RWPE1 (cell line): ENCODE measurements around the gene TMEM41B.

Source experiments
- CTCF ChIA-PET: fragments of 350-600 bp; sonication (Branson Sonifier 250); formaldehyde crosslinking; extraction: SDS; loops from one replicate; lab custom pipeline; 2021; lab: Yijun Ruan, JAX
- POLR2A ChIA-PET: fragments of 400-600 bp; formaldehyde crosslinking; extraction: SDS; loops from one replicate; lab custom pipeline; 2020; ENCODE audit warnings: antibody characterized with exemption; ENCODE audit not compliant: low non-redundant PET; lab: Yijun Ruan, JAX
- DNase-seq: peaks from one replicate; pipeline ENCODE4 v3.0.0; 2012; ENCODE audit warnings: low spot score
- H3K27ac ChIP-seq: fragments of 450-650 bp; 2 replicates; pipeline ENCODE4 v1.5.1; 2017
- TF ChIP-seq, protein P1 (sequence below): fragments of 450-650 bp; conservative IDR thresholded peaks from 2 replicates; pipeline ENCODE4 v1.5.1; 2017; ENCODE audit warnings: low read depth, mild to moderate bottlenecking

TMEM41B gene

DNA sequence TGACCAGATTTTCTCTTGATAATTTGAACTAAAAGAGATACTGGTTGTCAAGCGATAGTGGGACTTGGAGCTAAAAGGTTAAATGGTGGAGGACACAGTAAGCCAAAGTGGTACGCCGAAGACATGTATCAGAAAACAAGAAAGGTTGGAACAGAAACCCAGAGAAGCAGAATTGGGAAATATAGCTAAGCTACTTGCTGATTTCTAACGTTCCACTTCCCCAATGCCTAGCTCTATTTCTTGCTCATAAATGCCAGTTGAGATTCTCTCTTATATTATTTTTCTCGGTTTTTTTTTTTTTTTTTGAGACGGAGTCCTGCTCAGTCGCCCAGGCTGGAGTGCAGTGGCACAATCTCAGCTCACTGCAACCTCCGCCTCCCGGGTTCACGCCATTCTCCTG lies 12.7 kb downstream of the TMEM41B start:
- H3K27ac ChIP-seq: no peak overlapping the region
- ChIA-PET POLR2A (no interaction called here), CTCF (interaction anchor here (0.6 kb wide), 1 partner anchor 706 kb away, joined by 3 read pairs; no protein-coding TSS in a partner anchor)
- TF ChIP-seq, protein P1, sequence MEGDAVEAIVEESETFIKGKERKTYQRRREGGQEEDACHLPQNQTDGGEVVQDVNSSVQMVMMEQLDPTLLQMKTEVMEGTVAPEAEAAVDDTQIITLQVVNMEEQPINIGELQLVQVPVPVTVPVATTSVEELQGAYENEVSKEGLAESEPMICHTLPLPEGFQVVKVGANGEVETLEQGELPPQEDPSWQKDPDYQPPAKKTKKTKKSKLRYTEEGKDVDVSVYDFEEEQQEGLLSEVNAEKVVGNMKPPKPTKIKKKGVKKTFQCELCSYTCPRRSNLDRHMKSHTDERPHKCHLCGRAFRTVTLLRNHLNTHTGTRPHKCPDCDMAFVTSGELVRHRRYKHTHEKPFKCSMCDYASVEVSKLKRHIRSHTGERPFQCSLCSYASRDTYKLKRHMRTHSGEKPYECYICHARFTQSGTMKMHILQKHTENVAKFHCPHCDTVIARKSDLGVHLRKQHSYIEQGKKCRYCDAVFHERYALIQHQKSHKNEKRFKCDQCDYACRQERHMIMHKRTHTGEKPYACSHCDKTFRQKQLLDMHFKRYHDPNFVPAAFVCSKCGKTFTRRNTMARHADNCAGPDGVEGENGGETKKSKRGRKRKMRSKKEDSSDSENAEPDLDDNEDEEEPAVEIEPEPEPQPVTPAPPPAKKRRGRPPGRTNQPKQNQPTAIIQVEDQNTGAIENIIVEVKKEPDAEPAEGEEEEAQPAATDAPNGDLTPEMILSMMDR: no peak
- no peak for DNase-seq

DNA sequence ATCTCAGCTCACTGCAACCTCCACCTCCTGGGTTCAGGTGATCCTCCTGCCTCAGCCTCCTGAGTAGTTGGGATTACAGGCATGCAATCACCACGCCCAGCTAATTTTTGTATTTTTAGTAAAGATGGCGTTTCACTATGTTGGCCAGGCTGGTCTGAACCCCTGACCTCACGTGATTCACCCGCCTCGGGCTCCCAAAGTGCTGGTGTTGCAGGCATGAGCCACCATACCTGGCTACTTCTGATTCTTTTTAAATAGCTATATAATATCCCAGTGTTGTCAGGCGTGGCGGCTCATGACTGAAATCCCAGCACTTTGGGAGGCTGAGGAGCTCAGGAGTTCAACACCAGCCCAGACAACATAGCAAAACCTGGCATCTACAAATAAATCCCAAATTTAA lies 20.7 kb downstream of the TMEM41B start:
- CTCF ChIA-PET: interaction anchor here (0.6 kb wide), 1 partner anchor 100 kb away, joined by 3 read pairs; no protein-coding TSS in a partner anchor
- H3K27ac ChIP-seq: no peak overlapping the region
- DNase-seq: no peak
- POLR2A ChIA-PET: no interaction called here
- TF ChIP-seq, protein P1: no peak

DNA sequence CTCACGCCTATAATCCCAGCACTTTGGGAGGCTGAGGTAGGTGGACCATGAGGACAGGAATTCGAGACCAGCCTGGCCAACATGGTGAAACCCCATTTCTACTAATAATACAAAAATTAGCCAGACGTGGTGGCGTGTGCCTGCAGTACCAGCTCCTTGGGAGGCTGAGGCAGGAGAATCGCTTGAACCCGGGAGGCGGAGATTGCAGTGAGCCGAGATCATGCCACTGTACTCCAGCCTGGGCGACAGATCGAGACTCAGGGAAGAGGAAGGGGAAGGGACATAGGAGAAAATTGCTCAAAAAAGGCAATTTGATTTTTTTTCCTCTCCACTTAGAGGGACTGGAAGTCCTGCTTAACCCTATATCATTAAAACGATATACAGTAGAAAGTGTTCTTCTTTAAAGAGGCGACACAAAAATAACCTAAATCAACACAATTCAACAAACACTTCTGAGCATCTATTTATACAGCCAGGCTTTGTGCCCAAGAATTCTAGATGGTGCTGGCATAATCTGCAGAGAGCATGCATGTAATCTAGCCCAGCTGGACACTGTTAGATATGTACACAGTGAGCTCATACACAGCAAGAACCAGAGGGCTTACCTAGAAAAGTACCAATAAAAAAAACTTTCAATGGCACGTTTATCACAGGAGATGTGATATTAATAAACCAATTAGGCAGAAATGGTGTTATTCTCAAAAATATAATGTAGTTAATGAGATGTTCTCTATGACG lies 28.4 kb downstream of the TMEM41B start:
- no peak for DNase-seq
- no peak overlapping the region for H3K27ac ChIP-seq
- ChIA-PET CTCF (no interaction called here), POLR2A (no interaction called here)
- TF ChIP-seq, protein P1: no peak

DNA sequence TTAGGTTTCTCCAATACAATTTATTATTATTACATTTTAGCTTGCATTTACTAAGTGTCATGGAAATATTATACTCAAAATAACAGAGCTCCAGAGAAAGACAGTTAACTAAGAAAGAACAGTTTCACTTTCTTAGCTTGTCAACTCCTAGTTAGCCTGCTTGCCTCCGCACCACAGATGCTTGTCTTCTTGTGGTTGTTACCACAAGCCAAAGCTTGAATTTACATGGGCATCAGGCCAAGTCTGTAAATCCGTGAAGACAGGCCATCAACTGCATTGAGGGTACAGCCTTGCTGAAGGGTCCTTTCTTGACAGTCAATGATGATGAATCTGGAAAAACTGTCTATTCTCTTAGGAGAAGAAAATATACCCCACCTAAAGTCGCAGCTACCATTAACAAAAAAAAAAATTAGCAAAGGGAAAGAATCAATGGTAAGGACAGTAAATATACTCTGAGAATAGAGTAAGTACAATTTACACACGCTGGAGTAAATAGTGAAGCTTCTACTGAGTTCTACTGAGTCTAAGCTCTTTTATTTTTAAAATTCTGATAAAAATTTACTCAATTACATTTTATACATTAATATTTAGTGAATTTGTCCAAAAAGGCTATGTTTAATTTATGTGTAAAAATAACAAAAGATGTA lies 33.6 kb downstream of the TMEM41B start:
- H3K27ac ChIP-seq: peak overlapping the region; percentile 45; the same call in 1 of the 2 replicates
- CTCF ChIA-PET: interaction anchor here (0.6 kb wide), 1 partner anchor 114 kb away, joined by 3 read pairs; no protein-coding TSS in a partner anchor
- DNase-seq: no peak
- TF ChIP-seq, protein P1: no peak
- POLR2A ChIA-PET: no interaction called here

DNA sequence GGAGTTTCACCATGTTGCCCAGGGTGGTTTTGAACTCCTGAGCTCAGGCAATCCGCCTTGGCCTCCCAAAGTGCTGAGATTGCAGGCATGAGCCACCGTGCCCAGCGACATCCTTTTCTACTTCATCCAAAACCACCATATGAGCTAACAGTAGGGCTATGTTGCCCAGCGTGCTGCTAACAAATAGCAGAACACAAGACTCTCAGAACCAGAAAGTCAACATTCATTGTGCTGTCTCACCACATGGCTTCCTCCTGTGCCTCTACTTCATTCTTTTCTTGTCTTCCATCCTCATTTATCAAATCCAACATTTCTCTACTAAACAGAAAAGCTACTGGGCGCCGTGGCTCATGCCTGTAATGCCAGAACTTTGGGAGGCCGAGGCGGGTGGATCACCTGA lies 37.2 kb downstream of the TMEM41B start:
- no peak for DNase-seq
- POLR2A ChIA-PET: no interaction called here
- H3K27ac ChIP-seq: peak overlapping the region; percentile 21; the same call in 1 of the 2 replicates
- CTCF ChIA-PET: interaction anchor here (0.8 kb wide), 1 partner anchor 112 kb away, joined by 4 read pairs; no protein-coding TSS in a partner anchor
- TF ChIP-seq, protein P1: no peak

DNA sequence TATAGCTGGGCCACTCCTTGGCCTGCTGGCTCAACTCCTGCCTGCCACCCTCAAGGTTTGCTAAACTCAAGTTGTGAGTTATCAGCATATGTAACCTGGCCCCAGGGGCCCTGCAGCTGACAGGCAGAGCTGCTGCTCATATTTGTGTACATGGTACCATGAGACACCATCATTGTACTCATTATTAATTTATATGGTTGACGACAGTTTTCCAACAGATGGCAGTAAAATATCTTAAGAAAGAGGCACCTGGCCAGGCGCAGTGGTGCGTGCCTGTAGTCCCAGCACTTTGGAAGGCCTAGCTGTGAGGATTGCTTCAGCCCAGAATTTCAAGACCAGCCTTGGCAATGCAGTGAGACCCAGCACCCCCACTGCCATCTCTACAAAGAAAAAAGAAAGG lies 37.8 kb downstream of the TMEM41B start:
- POLR2A ChIA-PET: no interaction called here
- CTCF ChIA-PET: interaction anchor here (0.6 kb wide), 1 partner anchor 188 kb away, joined by 3 read pairs; no protein-coding TSS in a partner anchor
- peak overlapping the region; percentile 21; the same call in 1 of the 2 replicates for H3K27ac ChIP-seq
- TF ChIP-seq, protein P1: no peak
- DNase-seq: no peak
